Stimulated activated CD4-positive, alpha-beta T cell treated with anti-CD3 and anti-CD28 coated beads, Interleukin-4, amount 100 ng/mL, for 4 hours (primary cell): ENCODE results near the gene FUBP3.

Experiments
- DNase-seq, 2 experiments: peaks; one replicate each; pipeline ENCODE4 v3.0.0-alpha.2; 2020

The FUBP3 gene

GRCh38 chr9:130687615-130688014 lies 108.2 kb downstream of the FUBP3 start:
- DNase-seq, result no peak
